GM19238 (cell line): Measurements from ENCODE around the gene HSPA12B.

Source experiments
- DNase-seq: peaks from one replicate; pipeline ENCODE4 v3.0.0; 2011; ENCODE audit warnings: low spot score; ENCODE audit not compliant: insufficient read length

The HSPA12B gene

GRCh38 chr20:3766422-3767109 lies 34.1 kb downstream of the HSPA12B start:
- no peak for DNase-seq

DNA sequence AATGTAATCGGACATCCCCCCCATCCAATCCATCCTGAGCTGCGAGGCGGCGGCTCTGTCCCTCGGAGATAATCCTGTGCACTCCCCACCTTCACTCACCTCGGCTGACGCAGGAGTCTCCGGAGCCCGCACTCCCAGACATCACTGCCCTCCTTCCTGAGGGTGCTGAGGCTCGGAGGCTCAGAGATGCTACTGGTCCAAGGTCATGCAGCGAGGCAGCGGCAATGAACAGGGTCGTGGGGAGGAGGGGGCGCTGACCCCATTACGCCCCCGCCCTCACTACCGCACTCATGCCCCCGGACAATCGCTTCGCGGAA lies 34.6 kb downstream of the HSPA12B start:
- DNase-seq = no peak

DNA sequence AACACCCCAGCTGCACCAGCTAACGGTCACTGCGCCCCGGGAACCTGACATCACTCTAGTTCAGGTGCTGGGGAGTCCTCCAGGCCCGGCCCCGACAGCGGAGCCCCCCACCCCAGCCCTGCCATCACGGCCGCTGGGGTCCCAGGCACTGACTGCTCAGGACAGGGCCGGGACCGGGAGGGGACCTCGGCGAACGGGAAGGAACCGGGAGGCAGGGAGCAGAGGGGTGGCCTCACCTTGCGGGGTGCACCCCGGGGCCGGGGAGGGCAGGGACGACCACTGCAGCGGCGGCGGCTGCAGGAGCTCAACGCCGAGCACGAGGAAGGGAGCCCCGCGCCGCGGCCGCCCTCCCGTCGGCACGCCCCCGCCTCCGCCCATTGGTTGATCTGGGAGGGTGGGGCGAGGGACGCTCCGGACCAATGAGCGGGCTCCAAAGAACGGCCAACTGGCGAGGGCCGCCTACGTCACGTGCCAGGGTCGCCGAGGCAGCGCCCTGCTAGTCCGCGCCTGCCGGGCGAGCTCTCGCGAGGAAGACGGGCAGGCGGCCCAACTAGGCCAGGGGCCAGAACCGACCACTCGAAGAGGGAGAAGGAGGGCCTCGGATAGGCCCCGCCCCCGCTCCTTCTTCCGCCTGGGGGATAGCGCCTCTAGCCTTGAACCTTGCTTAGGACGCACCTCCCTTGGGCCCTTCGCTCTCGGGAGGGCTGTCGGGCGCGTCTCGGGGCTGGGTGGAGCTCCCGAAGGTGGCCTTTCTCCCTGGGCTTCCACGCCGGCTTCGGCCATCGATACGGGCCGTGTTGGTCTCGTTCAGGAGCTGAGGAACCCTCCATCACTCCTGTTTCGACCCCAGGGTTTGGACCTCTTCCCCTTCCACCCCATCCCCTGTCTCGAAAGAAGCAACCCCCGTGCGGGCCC lies 35.2 kb downstream of the HSPA12B start, which contains the start of gene ADISSP:
Gene ADISSP (minus strand): TSS at position 327 of the 915 bp plus-strand sequence. CDS start 7,653 bp downstream, outside the sequence.
- DNase-seq = peak; percentile 98

DNA sequence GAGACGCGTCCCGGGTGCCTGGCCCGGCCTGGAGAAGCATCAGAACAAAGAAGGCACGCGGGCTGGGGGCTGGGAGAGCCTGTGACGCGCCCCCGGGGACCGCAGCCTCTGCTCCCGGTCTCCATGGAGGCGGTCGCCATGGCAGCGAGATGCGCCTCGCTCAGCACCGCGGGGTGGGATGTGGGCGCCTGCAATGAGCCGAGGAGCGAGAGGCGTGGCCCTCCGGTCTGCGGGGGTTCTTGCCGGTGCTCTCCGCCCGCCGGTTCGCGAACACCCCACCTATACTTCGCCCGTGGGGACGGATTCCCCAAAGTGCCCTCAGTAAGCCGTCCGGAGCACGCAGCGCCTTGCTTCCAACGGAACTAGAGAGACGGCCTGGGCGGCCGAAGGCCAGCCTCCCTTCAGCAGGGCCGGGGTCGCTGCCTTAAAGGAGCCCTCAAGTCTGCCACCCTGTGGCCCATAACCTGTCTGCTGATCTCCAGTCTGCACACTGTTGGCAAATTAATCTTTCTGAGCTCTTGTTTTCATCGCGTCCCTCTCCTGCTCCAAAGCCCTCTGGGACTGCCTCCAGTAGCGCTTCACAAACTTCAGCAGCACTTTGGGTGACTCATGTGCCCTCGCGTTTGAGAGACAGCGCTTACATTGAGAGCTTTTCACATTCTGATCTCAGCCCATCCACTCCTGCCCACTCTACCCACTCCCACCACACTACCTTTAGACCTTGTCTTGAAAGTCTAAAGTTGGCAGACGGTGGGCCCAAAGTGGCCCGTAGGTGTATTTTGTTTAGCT lies 36.1 kb downstream of the HSPA12B start:
- peak; percentile 72 for DNase-seq

GRCh38 chr20:3771552-3772058 lies 39.1 kb downstream of the HSPA12B start:
- DNase-seq = no peak

DNA sequence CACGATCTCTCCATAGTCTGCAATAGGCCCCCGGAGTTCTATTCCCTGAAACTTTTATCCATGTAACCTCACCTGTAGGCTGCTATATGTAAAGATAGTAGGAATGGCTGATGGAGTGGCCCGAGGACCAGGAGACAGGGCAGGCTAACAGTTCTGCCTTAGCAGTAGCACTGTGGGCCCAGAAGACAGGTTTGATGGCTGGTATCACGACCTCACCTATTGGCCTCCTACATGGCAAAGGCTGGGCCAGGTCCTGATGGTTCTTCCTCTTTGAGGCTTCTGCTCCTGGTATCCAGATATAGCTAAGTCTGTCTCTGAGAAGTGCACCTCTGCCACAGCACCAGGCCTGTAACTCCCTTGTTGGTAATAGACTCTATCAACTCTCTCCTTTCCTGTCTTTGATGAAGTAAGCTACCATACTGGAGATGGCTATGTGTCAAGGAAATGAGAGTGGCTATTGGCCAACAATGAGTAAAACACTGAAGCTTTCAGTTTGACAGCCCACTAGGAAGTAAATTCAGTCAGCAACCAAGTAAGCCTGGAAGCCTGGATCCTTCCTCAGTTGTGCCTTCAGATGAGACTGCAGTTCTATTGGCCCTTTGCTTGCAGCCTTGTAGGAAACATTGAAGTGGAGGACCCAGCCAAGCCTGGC lies 43.1 kb downstream of the HSPA12B start:
- no peak for DNase-seq

GRCh38 chr20:3777381-3777715 lies 44.9 kb downstream of the HSPA12B start:
- DNase-seq = no peak

DNA sequence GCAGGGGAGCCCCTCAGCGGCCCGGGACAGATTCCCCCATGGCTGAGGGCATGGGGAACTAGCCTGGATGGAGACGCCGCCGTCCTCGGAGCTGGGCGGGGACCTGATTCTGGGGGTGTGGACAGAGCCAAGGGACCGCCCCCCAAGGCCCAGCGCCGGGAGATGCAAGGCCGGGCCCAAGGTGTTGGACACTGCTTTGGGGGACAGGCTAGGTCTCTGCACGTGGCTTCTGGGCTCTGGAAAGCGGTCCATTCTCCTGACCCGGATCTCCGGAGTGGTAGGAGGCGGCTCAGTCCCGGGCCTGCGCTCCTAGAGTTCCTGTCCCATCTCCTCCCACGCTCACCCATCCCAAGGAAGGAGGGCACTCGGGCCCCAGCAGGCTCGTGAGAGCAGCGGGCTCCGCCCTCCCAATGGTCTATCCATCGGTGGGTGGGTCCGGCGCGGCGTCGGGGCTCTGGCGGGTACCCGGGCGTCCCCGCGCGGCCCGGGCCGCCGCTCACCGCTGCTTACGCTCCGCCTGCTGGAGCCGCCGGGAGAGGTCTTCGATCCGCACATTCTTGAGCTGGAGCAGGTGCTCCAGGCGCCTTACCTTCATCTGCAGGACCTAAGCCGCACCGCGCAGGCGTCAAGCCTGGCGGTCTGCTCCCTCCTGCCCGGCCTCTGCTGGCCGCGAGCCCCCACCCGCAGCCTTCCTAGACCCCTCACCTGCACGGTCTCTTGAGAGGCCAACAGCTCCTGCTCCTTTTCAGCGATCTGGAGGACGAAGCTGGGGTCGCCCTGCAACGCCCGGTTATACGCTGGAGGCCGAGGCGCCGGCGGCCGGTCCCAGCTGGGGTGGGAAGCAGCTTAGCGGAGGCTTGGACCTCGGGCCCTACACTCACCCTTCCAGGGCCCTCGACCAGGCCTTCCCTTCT lies 45.5 kb downstream of the HSPA12B start:
- peak; percentile 52 for DNase-seq

GRCh38 chr20:3778976-3779375 lies 46.5 kb downstream of the HSPA12B start:
- DNase-seq = no peak

DNA sequence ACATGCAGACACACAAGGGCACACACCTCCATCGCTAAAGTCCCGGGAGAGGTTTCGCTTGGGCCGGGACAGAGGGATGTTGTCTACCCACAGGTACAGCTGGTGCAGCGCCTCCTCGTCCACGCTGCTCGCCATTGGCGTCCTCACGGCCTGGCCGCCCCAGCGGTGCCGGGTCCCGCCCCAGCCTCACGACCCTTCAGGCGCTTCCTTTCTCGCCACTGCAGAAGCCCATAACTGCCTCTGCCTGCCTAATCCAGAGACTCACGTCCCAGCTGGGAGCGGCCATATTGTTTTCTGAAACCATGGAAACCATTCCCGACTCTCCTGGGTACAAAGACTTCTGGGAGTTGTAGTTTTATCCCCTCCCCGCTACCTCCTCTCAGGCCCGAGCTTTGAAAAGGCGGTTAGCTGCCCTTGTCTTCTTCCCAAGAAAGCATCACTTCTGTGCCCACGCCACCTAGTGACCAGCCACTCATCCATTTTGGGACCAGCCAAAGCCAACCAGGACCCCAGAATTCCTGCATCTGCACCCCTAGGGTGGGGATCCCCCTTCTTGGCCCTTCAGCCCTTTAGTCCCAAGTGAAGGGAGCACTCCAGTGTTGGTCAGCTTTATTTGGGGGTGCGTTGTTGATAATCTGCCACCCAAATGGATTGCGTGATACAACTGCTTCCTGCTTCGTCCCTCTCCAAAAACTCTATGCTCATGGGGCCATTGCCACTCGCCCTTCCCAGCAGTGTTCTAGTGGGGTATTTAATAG lies 48.8 kb downstream of the HSPA12B start, which contains the start of gene SPEF1:
Gene SPEF1 (minus strand): TSS at position 296 of the 758 bp plus-strand sequence. CDS start 161 bp downstream, at position 135.
- DNase-seq = peak; percentile 88

GRCh38 chr20:3782597-3782996 lies 50.1 kb downstream of the HSPA12B start:
- no peak for DNase-seq

DNA sequence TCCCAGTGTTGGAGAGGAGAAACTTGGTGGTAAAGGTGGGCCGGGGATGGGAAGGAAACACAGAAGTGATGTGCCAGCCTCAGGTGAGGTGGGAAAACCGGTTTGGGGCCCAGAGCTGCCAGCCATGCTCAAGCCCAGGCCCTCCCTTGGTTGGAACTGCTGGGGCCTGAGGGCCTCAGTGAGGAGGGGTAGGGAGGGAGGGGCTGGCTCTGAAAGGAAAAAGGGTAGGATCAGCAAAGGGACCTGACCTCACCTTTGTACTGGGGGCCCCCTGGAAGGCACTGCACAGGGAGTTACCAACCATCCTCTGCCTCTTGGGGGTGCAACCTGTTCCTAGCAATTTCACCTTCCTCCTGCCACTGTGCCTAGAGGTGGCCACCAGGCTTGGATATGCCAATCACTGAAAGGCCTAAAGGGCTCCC lies 50.6 kb downstream of the HSPA12B start:
- no peak for DNase-seq

GRCh38 chr20:3783511-3784195 lies 51.2 kb downstream of the HSPA12B start:
- no peak for DNase-seq

- DNase-seq = no peak
These were observed 51.9 kb downstream of the HSPA12B start for GRCh38 chr20:3784216-3784853.

DNA sequence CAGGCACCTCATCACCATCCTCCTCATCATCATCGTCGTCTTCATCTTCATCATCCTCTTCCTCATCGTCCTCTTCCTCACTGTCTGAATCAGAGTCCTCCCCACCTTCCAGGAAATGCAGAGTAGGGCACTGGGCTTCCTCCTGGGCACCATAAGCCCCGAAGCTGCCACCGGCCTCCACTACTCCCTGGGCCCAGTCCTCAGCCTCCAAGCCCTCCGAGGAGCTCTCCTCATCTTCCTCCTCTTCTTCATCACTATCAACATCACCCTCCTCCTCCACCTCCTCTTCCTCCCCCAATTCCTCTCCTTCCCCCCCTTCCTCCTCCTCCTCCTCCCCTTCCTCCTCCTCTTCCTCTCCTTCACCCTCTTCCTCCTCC lies 52.4 kb downstream of the HSPA12B start:
- DNase-seq = no peak

GRCh38 chr20:3785240-3786125 lies 53.0 kb downstream of the HSPA12B start:
- DNase-seq = no peak

DNA sequence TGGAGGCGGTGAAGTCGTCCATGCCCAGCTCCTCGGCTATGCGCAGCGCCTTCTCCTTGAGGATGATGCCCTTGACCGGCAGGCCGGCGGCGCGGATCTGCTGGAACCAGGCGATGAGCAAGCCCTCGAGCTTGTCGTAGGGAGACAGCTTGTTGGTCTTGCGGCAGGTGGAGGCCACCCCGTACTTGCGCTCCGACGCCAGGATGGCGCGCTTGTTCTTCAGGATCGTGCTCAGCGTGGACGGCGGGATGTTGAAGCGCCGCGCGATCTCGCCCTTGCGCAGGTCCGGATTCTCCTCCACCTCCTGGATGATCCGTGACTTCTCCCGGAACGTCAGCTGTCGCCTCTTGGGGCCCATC lies 53.6 kb downstream of the HSPA12B start:
- DNase-seq = peak; percentile 61
